ENCODE results near the gene TSPAN12. TPM values are rescaled to one million over a fixed set of nuclear protein-coding genes. Genes with fewer than 3 reads are reported as not detected.
"Not testable (repeated sequence)": the region's sequence is repeated elsewhere in the genome, so short reads cannot be mapped to it uniquely, and the experiment has no call there.

TSPAN12 gene
- total RNA-seq, 2 experiments from 2014 or later, result not detected

DNA sequence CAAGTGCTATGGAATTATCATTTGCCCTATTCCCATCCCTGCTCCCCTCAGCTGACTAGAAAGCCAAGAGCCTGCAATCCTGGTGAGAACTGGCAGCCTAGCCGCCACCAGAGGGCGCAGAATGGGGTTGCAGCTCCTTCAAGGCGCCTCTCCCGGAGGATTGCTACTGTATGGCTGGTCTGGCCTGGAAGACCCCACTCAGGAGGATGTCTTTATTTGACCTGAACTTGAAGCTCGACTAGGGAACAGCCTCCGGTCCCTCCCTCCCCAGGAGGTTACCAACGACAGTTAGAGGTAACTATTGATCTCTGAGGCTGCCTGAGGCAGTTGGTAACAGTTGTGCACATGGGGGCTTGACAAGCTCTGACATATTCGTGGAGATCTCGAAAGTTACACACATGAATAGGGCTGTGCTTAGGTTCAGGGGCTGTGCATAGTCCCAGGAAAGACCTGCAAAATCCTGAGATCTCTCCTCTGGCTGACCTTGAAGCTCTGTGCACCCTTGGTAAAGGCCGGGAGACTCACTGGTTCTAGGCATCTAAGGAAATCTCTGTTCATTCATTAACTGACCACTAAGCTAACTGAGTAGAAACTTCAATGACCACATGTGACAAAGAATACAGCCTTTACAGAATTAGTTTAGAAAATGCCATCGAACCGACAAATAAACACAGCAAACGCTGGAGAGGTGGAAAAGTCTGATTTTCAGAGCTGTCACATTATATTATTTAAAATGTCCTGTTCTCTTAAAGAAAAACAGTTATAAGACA lies 65.7 kb downstream of the TSPAN12 start:
- CTCF ChIA-PET, result interaction anchor here (0.9 to 1.8 kb wide), 7 partner anchors 8 to 289 kb away, joined by 3 to 8 read pairs (median 4); no protein-coding TSS in a partner anchor
- POLR2A ChIA-PET, result interaction anchor here (0.7 kb wide), 1 partner anchor 284 kb away, joined by 4 read pairs; no protein-coding TSS in a partner anchor

DNA sequence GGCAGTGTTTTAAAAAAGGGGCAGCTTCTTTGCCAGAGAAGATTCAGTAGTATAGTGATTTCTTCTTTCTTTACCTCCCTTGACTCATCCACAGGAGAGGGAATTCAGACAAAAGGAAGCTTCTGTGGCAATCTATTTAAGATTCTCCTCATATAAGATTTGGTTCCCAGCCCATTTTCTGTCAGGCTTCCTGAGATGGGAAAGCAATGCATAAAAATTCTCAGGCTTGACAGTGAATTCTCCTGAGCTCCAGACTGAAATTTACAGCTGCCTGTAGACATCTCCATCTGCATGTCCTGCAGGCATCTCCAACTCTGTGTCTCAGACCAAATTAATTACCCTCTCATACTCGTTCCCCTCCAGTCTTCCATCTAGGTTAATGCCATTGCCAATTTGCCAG lies 72.8 kb downstream of the TSPAN12 start:
- no peak for DNase-seq
- Mint-ChIP-seq H3K27me3 (peaks cover 2% of the 10 kb centered on the region), H3K9me3 (no peaks in the 10 kb centered on the region), H3K36me3 (ENCODE audit: low read depth) (no peaks in the 10 kb centered on the region), H3K27ac (no peak overlapping the region), H3K4me3 (no peak overlapping the region), H3K4me1 (no peaks in the 10 kb centered on the region)
- ChIA-PET POLR2A (no interaction called here), CTCF (no interaction called here)

More for the DNA sequence above, 65.7 kb downstream of the TSPAN12 start:
- Mint-ChIP-seq H3K36me3 (ENCODE audit: low read depth) (no peaks in the 10 kb centered on the region), H3K4me3 (no peak overlapping the region), H3K27ac (no peak overlapping the region), H3K27me3 (peaks cover 8% of the 10 kb centered on the region), H3K4me1 (no peaks in the 10 kb centered on the region), H3K9me3 (no peaks in the 10 kb centered on the region)
- peak; percentile 55 for DNase-seq

DNA sequence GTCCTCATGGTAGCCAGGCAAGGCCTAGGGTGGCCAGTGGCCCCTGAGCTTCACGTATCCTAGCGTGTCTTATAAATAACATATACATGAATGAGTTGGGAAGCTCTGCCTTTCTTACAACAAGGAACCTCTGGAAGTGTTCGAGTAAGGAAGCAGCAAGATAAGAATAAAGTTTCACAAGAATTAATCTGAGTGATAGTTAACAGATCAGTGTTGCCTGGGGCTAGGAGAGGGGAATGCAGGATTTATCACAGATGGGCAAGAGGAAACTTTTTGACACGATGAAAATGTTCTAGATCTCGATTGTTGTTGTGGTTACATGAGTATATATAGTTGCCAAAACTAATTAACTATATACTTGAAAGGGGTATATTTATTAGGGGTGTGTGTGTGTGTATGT lies 74.2 kb downstream of the TSPAN12 start:
- H3K36me3 Mint-ChIP-seq (ENCODE audit: low read depth), result no peaks in the 10 kb centered on the region
- no peak for DNase-seq
- H3K27ac Mint-ChIP-seq, result no peak overlapping the region
- H3K27me3 Mint-ChIP-seq, result peaks cover 2% of the 10 kb centered on the region
- POLR2A ChIA-PET, result no interaction called here
- H3K9me3 Mint-ChIP-seq, result no peaks in the 10 kb centered on the region
- no peak overlapping the region for H3K4me3 Mint-ChIP-seq
- CTCF ChIA-PET, result interaction anchor here (0.5 kb wide), 1 partner anchor 307 kb away, joined by 3 read pairs; no protein-coding TSS in a partner anchor
- H3K4me1 Mint-ChIP-seq, result no peaks in the 10 kb centered on the region

DNA sequence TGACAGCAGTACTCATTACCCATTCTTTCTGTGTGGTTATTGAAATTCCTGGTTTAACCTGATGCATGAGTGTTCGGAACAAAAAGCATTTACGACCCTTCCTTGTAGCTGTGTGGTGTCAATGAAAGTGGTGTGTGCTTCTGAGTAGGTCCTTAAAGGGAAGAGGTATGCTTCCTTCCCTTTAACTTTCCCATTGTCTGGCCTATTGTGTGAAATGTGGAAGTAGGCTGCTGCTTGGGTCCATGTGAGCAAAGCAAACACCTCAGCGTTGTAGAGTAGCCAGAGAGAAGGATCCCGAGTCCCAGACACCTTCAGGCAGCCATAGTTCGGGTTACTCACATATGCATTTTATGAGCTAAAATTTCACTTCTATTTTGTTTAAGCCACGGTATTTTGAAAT lies 74.7 kb downstream of the TSPAN12 start:
- POLR2A ChIA-PET, result no interaction called here
- Mint-ChIP-seq H3K27ac (no peak overlapping the region), H3K36me3 (ENCODE audit: low read depth) (no peaks in the 10 kb centered on the region)

DNA sequence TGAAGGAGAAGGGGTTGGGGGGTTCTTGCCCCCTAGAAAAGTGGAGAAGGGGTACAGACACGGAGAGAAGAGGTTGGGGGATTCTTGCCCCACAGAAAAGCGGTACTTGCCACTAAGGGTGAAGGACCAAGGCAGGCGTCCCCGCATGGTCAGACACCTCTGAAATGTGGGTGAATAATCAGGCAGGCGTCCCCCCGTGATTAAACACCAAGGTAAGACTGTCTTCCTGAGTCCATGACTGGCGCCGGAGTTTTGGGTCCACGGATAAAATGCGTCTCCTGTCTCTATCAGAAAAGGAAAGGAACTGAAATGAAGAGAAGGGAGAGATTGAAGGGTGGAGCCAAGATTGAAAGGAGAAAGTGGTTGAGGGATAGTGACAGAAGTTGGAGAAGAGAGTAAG lies 76.0 kb downstream of the TSPAN12 start:
- POLR2A ChIA-PET; H3K4me3 Mint-ChIP-seq; H3K4me1 Mint-ChIP-seq; H3K36me3 Mint-ChIP-seq (ENCODE audit: low read depth); H3K27ac Mint-ChIP-seq; H3K27me3 Mint-ChIP-seq; DNase-seq; H3K9me3 Mint-ChIP-seq: not testable (repeated sequence)
- CTCF ChIA-PET, result interaction anchor here (1.1 kb wide), 1 partner anchor 10 kb away, joined by 3 read pairs; no protein-coding TSS in a partner anchor

More for the DNA sequence above, 74.7 kb downstream of the TSPAN12 start:
- Mint-ChIP-seq H3K27me3 (peaks cover 2% of the 10 kb centered on the region), H3K4me3 (no peak overlapping the region), H3K9me3 (no peaks in the 10 kb centered on the region), H3K4me1 (no peaks in the 10 kb centered on the region)
- CTCF ChIA-PET, result interaction anchor here (0.5 to 0.6 kb wide), 2 partner anchors 308 to 766 kb away, joined by 3 read pairs; no protein-coding TSS in a partner anchor
- no peak for DNase-seq

DNA sequence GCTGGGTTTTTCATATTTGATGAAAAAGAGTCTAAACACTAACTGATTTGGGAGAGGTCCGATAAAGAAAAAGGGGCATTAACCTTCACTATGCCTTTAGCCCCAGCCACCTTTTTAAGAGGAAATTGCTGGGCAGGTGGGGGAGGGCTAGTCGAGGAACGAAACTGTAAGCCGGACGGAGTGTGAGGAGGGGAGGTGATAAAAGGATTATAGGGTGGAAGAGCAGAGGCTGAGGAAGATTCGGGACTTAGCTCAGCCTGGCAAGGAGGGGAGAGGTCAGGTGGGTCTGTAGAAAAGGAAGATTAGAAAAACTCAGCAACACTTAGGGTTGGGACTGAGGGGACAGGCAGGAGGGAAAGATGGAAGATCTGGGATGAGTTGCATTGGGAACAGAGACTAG lies 77.0 kb downstream of the TSPAN12 start:
- no peaks in the 10 kb centered on the region for H3K4me1 Mint-ChIP-seq
- no peak overlapping the region for H3K27ac Mint-ChIP-seq
- POLR2A ChIA-PET, result no interaction called here
- peaks cover 1% of the 10 kb centered on the region for H3K27me3 Mint-ChIP-seq
- H3K9me3 Mint-ChIP-seq, result no peaks in the 10 kb centered on the region
- no peaks in the 10 kb centered on the region for H3K36me3 Mint-ChIP-seq (ENCODE audit: low read depth)
- H3K4me3 Mint-ChIP-seq, result no peak overlapping the region
- DNase-seq, result no peak
- CTCF ChIA-PET, result no interaction called here

DNA sequence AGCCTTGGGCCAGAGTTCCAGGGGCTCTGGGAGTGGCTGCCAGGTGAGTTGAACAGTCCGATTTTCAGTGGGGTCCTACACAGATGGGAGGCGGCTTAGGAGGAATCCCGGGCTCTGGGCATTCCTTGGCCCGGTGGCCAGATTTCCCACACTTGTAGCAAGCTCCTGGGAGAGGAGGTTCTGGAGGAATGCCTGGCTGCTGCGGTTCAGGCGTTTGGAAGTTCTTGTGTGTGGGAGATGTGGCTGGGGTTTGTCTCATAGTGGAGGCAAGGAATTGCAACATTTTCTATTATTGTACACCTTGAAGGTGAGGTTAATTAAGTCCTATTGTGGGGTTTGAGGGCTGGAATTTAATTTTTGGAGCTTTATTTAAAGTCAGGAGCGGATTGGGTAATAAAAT lies 77.5 kb downstream of the TSPAN12 start:
- POLR2A ChIA-PET; H3K9me3 Mint-ChIP-seq; H3K27ac Mint-ChIP-seq; H3K36me3 Mint-ChIP-seq (ENCODE audit: low read depth); H3K4me1 Mint-ChIP-seq; CTCF ChIA-PET; DNase-seq; H3K4me3 Mint-ChIP-seq; H3K27me3 Mint-ChIP-seq: not testable (repeated sequence)

DNA sequence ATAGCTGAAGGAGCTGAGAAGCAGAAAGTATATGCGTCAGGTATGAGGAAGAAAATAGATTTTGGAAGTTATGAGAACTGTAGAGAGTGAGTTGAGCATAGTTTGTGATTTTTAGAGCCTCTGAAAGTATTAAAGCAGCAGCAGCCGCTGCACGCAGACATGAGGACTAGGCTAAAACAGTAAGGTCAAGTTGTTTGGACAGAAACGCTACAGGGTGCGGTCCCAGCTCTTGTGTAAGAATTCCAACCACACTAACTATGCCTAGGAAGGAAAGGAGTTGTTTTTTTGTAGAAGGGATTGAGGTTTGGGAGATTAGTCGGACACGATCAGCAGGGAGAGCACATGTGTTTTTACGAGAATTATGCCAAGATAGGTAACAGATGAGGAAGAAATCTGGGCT lies 78.9 kb downstream of the TSPAN12 start:
- H3K4me1 Mint-ChIP-seq; POLR2A ChIA-PET; H3K27ac Mint-ChIP-seq; H3K9me3 Mint-ChIP-seq; DNase-seq; H3K36me3 Mint-ChIP-seq (ENCODE audit: low read depth); CTCF ChIA-PET; H3K27me3 Mint-ChIP-seq; H3K4me3 Mint-ChIP-seq: not testable (repeated sequence)

DNA sequence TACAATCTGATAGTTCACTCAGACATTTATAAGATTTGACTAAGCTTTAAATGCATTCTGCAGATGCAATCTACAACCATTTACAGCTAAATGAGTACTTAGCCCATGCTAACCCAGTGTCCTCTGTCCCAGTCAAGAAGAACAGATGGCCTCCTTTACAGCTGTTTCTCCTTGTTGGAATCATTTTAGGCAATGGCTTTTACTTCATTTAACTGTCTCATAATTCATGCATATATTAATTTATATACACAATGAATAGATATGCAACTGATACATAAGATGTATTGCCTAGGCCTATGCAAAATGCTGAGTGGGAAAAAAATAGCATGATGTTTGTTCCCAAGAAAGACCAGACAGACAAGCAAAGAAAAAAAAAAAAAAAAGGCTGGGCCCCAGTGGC lies 82.2 kb downstream of the TSPAN12 start:
- H3K27me3 Mint-ChIP-seq, result no peaks in the 10 kb centered on the region
- no peaks in the 10 kb centered on the region for H3K9me3 Mint-ChIP-seq
- no peaks in the 10 kb centered on the region for H3K4me1 Mint-ChIP-seq
- POLR2A ChIA-PET, result no interaction called here
- H3K27ac Mint-ChIP-seq, result no peak overlapping the region
- CTCF ChIA-PET, result interaction anchor here (0.8 to 1.4 kb wide), 2 partner anchors 8 to 17 kb away, joined by 3 read pairs; no protein-coding TSS in a partner anchor
- H3K4me3 Mint-ChIP-seq, result no peak overlapping the region
- no peaks in the 10 kb centered on the region for H3K36me3 Mint-ChIP-seq (ENCODE audit: low read depth)
- no peak for DNase-seq

DNA sequence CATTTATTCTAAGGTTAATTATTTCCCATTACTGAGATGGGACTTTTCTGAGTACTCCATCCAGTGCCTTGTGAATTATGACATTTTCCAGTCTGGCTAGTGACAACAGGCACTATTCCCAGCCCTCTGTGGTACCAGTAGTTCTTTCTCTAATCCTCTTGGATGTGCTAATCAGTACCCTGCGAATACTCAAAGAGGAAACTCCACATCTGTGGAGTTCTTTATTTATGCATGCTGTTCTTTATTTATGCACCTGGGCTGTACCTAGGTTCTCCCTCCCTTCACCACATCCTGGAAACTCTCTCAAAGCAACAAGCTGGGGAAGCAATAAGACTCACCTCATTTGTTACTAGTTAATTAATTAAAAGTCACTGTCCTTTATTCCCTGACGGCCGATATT lies 83.5 kb downstream of the TSPAN12 start:
- H3K27ac Mint-ChIP-seq, result no peak overlapping the region
- no peaks in the 10 kb centered on the region for H3K36me3 Mint-ChIP-seq (ENCODE audit: low read depth)
- no peaks in the 10 kb centered on the region for H3K27me3 Mint-ChIP-seq
- CTCF ChIA-PET, result no interaction called here
- no peak overlapping the region for H3K4me3 Mint-ChIP-seq
- H3K4me1 Mint-ChIP-seq, result no peaks in the 10 kb centered on the region
- H3K9me3 Mint-ChIP-seq, result no peaks in the 10 kb centered on the region
- POLR2A ChIA-PET, result no interaction called here
- no peak for DNase-seq

DNA sequence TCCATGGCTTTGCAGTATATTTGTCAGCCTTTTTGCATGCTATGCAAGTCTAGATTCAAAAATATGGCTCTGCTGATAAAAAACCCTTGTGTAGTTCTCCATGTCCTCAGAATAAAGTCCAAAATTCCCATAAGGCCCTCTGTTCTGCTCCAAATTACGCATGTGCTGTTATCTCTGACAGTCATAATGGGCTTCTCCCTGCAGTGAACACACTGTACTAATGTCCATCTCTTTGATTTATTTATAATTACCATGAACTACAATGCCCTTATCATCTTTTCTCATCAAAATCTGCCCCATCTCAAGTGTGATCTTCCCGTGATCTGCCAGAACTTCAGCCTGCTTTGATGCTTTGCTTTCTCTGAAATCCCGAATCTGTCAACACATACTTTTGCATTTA lies 87.7 kb downstream of the TSPAN12 start:
- CTCF ChIA-PET, result no interaction called here
- no peak overlapping the region for H3K27ac Mint-ChIP-seq
- H3K4me1 Mint-ChIP-seq, result no peaks in the 10 kb centered on the region
- no peak overlapping the region for H3K4me3 Mint-ChIP-seq
- POLR2A ChIA-PET, result no interaction called here
- no peaks in the 10 kb centered on the region for H3K9me3 Mint-ChIP-seq
- no peaks in the 10 kb centered on the region for H3K36me3 Mint-ChIP-seq (ENCODE audit: low read depth)
- no peak for DNase-seq
- H3K27me3 Mint-ChIP-seq, result no peaks in the 10 kb centered on the region

DNA sequence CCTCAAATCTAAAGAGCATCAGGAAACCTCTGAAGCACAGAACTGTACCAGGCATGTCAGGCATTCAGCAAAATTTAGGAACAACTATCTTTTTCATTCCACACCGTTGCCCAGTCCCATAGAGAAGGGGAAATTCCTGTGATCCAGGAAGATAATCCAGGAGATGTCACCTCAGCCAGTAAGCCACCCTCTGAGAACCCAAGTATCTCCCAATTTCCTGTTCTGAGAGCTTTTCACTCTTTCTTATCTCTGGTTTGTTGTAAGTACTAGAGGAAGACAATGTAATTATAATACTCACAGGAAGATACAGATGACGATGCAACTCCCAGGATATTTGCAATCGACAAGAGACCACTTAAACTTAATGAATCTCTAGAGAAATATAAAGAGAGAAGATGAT lies 97.1 kb downstream of the TSPAN12 start:
- no peak overlapping the region for H3K27ac Mint-ChIP-seq
- H3K4me1 Mint-ChIP-seq, result no peaks in the 10 kb centered on the region
- peaks cover 5% of the 10 kb centered on the region for H3K27me3 Mint-ChIP-seq
- H3K9me3 Mint-ChIP-seq, result no peaks in the 10 kb centered on the region
- no peak for DNase-seq
- H3K36me3 Mint-ChIP-seq (ENCODE audit: low read depth), result no peaks in the 10 kb centered on the region
- ChIA-PET POLR2A (no interaction called here), CTCF (interaction anchor here (1.8 kb wide), 1 partner anchor 32 kb away, joined by 4 read pairs; no protein-coding TSS in a partner anchor)
- H3K4me3 Mint-ChIP-seq, result no peak overlapping the region

DNA sequence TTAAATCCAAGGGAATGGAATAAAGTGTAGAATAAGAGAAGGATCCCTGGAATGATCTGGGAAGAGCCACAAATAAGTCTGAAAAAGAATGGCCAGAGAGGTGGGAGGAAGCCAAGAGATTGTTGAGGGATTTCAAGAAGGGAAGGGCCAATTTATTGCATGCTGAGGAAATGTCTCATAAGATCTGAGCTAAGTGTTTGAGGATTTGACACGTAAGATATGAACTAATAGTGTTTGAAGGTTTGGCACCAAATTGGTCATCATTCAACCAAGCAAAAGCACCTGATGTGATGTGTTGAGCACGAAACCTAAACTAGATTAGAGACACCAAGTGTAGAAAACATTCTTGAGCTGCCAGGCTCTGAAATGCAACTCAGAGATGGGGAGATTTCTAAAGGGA lies 97.9 kb downstream of the TSPAN12 start:
- DNase-seq, result no peak
- Mint-ChIP-seq H3K36me3 (ENCODE audit: low read depth) (no peaks in the 10 kb centered on the region), H3K27ac (no peak overlapping the region), H3K27me3 (peaks cover 5% of the 10 kb centered on the region), H3K4me1 (no peaks in the 10 kb centered on the region), H3K9me3 (no peaks in the 10 kb centered on the region), H3K4me3 (no peak overlapping the region)
- POLR2A ChIA-PET, result no interaction called here
- CTCF ChIA-PET, result interaction anchor here (1.8 kb wide), 1 partner anchor 32 kb away, joined by 4 read pairs; no protein-coding TSS in a partner anchor

DNA sequence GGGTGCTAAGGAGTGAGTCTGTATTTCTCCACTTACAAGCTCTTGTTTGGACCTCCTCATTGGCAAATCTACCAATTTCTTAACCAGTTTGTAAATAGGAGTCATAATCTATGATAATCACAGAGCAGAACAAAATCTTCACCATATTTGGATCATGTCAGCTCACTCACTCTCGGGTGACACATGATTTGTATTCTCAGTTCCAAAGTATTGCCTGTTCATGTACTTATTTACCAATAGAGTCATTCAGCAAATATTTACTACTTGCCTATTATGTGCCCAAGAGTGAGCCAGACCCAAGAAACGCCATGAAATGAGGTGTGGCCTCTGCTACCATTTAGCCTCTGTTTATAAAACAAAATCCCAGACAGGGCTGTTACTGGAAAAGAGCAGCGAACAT lies 114.8 kb downstream of the TSPAN12 start:
- ChIA-PET CTCF (no interaction called here), POLR2A (no interaction called here)
- H3K4me3 Mint-ChIP-seq, result no peak overlapping the region
- no peak overlapping the region for H3K27ac Mint-ChIP-seq
- no peaks in the 10 kb centered on the region for H3K9me3 Mint-ChIP-seq
- no peaks in the 10 kb centered on the region for H3K36me3 Mint-ChIP-seq (ENCODE audit: low read depth)
- H3K4me1 Mint-ChIP-seq, result no peaks in the 10 kb centered on the region
- DNase-seq, result no peak
- H3K27me3 Mint-ChIP-seq, result no peaks in the 10 kb centered on the region
